ENCODE data around the gene CIRBP.
"Not testable (repeated sequence)": the region's sequence is repeated elsewhere in the genome, so short reads cannot be mapped to it uniquely, and the experiment has no call there.

The CIRBP gene

DNA sequence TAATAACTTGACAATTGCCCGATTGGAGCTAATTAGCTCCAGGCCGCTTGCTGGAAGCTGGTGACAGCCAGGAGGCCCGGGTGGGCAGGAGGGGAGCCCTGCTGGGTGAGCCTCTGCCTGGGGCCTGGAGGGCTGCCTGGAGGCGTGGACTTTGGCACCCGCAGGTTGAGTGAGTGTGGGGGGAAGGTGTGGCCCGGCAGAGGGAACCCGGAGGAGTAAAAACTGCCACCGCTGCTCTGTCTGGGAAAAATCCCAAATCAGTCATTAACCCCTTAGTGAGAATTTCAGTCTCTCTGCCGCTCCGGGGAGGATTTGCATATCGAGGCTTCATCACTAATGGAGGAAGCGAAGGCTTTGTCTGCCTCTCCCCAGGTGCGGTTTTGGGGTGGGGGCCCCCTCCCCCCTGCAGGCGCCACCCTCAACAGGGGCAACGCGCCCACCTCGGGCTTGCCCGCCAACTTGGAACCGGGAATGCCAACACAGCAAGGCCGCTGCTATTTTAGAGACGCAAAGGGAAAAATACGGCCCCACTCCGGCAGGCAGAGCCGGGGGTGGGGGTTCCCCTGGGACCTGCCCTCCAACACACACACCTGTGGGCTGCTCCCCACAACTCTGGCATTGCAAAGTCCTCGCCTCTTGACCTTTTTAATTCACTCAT lies 22.8 kb downstream of the CIRBP start:
- DNase-seq (ENCODE audit: low spot score), result no peak

DNA sequence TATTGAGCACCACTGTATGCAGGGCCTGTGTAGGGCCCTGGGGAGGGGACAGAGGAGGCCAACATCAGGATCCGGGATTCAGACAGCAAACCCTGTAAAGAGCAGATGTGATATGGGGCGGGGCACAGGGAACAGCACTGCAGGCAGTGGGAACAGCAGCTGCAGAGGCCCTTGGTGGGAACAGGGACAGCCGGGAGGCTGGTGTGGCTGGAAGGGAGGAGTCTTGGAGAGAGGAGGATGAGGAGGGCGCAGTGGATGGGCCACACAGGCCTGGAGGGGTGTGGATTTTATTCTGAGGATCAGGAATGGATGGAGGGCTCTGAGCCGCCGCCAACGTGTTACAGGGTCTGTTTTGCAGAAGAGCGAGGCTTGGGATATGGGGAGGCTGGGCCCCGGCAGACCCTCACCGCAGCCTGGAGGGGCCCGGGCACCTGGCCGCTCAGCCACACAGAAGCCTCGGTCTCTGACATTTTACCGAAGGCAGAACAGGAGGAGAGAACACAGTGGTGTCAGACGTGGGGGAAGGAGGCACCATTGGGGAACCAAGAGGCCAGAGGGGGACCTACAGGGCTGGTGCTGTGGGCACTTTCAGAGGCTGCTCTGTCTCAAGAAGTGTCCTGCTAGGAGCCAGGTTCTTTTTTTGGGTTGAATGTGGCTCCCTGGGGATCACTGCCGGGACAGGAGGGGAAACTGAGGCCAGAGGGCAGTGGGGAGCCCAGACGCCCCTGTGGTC lies 23.5 kb downstream of the CIRBP start:
- no peak for DNase-seq (ENCODE audit: low spot score)

DNA sequence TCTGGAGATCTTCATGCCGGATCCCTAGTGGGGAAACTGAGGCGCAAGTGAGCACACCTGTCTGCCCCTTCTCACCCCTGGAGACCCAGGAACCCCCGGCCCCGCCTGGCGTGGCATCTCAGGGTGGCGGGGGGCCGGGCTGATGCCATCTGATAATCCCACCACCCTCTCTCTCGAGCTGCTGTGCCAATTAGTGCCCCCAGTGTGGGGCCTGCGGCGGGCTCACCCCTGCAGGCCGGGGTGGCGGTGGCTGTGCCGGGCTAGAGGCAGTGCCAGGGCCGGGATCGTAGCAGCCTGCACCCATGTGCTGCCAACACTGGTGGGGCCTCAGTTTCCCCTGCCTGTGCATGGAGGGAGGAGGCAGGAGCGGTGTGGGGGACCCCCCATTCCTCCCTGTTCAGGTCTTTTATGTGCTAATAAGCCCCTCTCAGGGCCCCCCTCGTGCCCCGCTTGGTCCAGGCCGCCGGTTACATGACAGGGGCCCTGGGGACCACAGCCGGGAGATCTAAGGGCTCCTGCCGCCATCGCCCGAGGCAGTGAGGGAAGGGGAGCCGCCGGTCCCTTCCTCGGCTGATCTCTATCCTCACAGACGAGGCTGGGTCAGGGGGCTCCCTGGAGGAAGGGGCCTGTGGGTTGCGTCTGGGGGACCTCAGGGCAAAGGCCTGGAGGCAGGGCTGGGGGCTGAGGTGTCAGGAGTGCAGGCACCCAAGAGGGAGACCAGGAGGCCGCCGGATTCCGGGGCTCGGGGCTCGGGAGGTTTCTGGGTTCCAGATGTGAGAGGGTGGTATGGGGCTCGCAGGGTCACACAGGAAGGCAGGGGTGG lies 24.9 kb downstream of the CIRBP start:
- DNase-seq (ENCODE audit: low spot score), result no peak

DNA sequence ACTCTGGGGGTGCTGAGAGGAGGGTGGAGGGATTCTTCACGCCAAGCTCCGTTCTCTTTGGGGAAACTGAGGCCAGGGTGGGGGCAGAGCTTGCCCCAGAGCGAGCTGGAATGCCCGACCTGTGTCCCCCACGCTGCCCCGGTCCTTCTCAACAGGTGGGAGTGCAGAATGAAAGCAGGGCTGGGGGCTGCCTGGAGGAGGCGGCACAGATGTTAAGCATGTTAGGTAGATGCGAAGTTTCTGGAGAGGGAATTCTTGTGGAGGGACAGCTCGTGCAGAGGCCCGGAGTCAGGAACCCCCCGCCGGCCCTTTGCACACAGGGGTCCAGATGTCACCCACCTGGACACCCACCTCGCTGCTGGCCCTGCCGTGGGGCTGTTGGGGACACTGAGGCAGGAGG lies 25.6 kb downstream of the CIRBP start:
- no peak for DNase-seq (ENCODE audit: low spot score)

DNA sequence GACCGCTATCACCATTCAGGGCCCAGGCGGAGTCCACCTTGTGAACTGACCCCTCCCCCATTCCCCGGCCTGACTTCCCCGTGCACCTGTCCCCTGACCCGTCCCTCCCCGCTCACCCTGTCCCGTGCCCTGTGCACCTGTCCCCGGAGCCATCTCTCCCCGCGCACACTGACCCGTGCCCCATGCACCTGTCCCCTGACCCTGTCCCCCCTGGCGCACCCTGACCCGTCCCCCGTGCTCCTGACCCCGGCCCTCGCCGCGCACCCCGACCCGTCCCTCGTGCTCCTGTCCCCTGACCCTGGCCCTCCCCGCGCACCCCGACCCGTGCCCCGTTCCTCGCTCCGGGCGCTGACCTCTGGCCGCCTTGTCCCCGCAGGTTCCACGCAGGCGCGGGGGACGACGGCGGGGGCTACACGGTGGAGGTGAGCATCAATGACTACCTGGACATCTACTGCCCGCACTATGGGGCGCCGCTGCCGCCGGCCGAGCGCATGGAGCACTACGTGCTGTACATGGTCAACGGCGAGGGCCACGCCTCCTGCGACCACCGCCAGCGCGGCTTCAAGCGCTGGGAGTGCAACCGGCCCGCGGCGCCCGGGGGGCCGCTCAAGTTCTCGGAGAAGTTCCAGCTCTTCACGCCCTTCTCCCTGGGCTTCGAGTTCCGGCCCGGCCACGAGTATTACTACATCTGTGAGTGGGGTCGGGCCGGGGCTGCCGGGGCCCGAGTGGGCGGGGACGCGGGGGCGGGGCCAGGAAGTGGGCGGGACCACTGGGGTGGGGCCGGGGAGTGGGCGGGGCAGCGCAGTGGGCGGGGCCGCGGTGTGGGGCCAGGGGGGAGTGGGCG lies 26.3 kb downstream of the CIRBP start:
- peak; percentile 57 for DNase-seq (ENCODE audit: low spot score)

DNA sequence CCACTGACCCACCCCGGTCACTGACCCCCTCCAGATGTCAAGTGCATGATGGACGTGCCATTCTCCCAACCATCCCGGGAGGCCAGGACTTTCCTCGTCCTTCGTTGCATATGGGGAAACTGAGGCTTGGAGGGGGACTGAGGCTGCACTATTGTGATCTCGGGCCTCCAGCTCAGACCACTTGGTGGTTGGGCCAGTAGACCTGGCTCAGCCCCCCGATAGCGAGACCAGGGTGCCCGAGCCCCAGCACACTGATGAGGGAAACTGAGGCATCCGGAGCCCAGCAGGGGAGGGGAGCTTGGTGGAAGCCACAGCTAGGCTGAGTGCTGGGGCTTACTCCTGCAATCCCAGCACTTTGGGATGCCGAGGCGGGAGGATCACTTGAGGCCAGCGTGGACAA lies 26.9 kb downstream of the CIRBP start:
- DNase-seq (ENCODE audit: low spot score), result no peak

DNA sequence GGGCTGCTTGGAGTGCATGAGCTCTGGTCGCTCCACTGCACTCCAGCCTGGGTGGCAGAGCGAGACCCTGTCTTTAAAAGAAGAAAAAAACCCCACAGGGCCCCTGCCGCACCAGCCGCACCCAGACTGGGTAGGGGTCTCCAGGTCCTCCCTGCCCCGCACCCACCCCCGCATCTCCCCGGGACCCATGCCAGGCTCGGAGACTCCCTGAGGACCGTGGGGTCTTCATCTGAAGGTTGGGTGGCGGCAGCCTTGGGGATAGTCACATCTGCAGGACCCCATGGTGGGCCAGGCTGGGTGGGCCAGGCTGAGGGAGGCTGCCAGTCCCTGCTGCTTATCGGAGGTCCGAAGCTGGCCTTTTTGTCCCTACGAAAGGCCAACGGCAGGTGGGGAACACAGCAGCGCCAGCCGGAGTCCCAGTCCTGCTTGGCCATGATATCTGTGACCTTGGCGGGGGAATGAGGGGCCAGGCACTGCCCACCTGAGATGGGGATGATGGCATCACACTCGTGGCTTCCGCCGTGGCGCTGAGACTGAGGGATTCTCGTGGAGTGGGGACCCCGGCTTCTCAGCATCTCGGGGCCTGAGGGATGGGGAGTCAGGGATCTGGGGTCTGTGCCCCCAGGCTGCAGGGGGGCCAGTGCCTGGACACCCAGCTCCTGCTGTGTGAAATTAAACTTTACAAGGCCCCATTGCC lies 27.6 kb downstream of the CIRBP start:
- DNase-seq (ENCODE audit: low spot score), result no peak

DNA sequence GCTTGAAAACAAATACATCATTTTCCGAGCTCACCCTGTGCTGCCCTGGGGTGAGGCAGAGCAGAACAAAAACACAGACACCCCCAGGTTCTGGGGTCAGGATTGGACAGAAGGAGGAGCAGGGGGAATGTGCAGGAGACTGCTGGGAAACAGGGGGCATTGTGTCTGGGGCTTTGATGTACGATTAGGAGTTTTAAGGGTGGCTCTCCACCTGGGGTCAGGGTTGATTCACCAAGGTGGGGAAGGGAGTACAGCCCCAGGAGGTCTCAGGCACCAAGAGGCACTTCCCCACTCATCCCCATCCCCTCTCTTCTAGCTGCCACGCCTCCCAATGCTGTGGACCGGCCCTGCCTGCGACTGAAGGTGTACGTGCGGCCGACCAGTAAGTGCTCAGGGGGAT lies 29.1 kb downstream of the CIRBP start:
- DNase-seq (ENCODE audit: low spot score), result no peak

DNA sequence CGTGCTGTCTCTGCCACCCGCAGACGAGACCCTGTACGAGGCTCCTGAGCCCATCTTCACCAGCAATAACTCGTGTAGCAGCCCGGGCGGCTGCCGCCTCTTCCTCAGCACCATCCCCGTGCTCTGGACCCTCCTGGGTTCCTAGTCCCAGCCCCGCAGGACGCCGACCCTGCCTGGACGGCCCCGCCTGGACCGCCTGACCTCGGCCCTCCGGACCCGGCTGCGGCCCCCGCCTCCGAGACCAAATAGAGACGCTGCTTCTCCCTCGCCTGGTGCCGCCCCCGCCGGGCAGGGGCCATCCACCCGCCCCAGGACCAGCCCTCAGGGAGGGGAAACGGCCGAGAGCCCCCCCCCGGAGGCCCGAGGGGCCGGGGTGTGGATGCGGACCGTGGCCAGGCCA lies 30.7 kb downstream of the CIRBP start:
- no peak for DNase-seq (ENCODE audit: low spot score)

DNA sequence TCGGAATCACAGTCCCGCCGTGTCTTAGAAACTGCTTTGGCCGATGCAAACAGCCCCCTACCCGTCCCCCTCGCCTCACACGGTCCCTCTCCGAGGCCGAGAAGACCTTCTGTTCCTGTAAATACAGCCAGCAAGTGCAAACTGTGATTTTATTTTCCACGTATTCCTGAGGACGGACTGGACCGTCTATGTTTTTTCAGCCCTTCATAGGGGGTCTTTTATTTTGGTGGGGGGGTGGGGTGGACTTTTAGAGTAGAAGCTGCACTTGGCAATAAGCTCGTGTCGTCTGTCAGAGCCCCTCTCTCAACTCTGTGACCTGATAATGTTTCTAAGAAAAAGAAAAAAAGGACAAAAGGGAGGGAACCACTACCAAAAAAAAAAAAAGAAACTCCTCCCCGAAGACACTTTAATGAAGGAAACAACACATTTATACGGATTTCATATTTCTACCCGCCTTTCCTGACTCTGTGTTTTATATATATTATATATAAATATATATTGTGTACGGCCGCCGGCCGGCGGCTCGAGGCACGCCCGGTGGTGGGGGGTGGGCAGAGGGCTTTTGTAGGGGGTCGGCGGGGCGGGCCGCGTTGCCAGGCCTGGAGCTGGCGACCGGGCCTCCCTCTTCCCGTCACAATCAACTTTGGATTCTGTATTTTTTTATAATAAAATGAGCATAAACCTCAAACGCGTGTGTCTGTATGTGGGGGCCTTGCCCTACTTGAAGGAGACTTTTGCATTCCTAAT lies 31.8 kb downstream of the CIRBP start:
- DNase-seq (ENCODE audit: low spot score), result no peak

DNA sequence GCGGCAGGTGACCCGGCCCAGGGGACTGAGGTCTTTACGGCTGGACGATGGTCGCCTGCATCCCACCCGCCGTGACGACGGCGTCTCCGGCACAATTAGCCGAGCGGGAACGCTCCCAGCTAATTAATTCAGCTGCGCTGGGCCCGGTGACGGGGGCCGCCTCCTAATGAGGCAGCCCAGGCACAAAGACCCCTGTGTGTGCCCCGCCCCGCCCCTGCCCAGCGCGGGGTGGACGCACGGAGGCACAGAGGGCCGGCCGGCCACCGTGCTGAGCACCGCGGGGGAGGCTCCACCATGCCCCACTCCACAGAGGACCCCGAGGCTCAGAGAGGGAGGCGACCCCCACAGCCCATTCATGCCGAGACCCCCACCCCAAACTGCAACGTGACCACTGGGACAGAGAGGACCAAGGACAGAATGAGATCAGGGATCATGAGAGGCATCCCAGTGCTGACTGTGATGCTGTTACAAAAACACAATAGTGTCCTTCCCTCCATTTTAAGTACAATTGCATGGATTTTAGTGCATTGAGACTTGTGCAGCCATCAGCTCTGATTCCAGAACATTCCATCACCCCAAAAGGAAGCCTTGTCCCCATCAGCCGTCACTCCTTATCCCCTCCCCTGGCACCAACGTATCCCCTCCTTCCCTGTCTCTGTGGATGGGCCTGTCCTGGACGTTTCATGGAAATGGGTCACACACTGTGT lies 33.6 kb downstream of the CIRBP start:
- no peak for DNase-seq (ENCODE audit: low spot score)

DNA sequence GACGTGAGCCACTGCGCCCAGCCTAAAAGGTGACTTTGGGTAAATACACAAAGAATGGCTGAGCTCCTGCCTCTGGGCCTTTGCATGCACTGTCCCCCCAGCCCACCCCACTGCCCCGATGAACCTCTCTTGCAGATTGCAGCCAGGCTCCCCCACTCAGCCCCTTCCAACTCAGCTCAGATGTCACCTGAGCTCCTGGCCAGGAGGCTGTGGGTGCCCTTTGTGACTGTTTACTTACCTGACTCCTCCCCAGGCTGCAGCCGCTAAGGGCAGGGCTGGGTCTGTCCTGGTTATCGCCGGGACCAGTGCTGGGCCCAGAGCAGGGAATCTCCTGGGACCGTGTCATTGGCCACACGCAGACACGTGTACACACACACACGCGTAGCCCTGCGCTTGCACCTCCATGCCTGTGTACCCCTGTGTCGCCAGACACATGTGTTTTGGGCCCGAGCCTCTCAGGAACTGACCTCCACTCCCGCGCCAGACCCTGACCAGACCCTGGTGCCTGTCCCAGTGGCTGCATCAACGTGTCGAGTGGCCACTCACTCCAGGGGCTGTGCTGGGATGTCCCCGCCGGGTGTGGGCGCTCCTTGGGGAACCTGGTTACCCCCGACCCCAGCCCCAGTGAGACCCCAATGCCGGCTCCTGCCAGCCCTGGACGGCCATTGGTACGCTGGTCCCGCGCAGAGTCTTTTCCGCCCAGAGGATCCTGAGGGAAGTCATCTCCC lies 35.2 kb downstream of the CIRBP start:
- DNase-seq (ENCODE audit: low spot score), result no peak

DNA sequence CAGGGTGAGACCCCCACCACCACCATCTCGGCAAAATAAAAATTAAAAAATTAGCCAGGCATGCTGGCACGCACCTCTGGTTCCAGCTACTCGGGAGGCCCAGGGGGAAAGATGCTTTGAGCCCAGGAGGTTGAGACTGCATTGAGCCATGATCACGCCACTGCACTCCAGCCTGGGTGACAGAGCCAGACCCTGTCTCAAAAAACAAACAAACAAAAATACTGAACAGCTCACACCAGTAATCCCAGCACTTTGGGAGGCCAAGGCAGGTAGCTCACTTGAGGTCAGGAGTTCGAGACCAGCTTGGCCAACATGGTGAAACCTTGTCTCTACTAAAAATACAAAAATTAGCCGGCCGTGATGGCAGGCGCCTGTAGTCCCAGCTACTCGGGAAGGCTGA lies 36.2 kb downstream of the CIRBP start:
- not testable (repeated sequence) for DNase-seq (ENCODE audit: low spot score)

DNA sequence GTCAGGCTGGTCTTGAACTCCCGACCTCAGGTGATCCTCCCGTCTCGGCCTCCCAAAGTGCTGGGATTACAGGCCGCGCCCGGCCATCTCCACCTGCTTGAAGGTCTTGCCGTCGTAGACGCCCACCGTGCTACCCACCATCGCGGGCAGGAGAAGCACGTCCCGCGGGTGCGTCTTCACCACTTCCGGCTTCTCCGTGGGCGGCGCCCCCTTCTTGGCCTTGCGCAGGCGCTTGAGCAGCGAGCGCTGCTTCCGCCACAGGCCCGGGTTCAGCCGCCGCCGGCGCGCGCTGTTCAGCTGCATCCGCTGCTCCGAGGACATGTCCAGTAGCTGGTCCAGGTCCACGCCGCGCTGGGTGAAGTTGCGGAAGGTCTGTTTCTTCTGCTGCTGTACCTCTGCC lies 38.2 kb downstream of the CIRBP start:
- peak; percentile 51 for DNase-seq (ENCODE audit: low spot score)

DNA sequence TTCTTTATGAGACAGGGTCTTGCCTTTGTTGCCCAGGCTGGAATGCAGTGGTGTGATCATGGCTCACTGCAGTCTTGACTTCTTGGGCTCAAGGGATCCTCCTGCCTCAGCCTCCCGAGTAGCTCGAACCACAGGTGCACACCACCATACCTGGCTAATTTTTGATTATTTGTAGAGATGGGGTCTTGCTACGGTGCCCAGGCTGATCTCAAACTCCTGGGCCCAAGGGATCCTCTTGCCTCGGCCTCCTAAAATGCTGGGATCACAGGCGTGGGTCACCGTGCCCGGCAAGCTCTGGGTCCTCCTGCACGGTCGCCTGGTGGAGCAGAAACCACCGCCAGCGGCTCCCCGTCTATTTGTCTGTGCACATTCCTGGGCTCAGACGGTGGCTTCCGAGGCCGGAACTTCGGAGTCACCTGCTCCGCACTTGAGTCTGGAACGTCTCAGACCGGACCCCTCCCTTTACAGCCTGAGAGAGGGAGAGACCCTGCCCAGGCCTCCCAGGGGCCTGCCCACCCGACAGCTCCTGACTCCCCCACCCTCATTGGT lies 38.7 kb downstream of the CIRBP start:
- no peak for DNase-seq (ENCODE audit: low spot score)

DNA sequence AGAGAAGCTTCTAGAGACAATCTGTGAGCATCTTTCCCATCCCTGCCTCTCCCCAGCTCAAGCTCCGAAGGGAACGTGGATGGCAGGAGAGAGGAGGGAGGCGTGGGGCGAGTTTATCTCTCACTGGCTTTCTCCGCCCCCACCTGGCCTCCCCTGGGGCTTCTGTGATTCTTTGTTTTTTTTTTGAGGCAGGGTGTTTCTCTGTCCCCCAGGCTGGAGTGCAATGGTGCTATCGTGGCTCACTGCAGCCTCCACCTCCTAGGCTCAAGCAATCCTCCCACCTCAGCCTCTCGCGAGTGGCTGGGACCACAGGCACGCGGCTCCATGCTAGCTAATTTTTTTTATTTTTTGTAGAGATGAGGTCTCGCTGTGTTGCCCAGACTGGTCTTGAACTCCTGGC lies 39.6 kb downstream of the CIRBP start:
- DNase-seq (ENCODE audit: low spot score), result no peak

DNA sequence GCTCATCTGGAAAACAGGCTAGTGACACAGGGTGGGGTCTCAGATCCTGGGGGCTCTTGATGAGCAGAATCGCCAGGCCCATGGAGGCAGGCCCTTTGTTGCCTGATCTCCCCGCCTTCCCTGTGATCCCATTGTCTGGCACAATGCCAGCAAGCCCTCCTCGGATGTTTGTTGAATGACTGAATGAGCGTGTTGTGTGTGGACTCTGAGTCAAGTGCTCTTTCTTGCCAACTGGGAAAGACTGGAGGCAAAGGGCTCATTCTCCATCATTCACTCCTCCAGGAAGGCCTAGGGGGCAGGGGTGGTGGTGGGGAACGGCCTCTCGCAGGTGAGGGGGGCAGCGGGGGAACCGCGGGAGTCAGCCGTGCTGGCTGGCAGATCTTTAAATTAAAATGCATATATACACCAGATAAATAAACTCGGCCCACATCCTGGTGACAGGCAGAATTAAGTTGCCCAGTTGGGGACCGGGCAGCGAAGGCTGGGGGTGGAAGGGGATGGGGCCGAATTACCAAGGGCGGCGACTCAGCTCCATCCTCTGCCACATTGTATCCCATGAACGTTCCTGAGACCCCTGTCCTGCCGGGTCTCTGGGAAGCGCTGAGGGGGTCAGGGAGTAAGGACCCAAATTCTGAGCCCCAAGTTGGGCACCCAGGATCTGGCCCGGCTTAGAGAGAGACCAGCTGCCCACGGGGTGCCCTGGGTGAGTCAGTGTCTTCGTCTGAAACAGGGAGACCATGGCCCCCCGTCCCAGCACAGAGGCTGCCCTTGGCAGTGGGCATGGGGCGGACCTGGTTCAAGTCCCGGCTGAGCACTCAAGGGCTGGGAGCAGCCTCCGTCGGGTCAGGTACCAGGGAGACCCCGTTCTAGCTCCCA lies 41.1 kb downstream of the CIRBP start:
- no peak for DNase-seq (ENCODE audit: low spot score)

DNA sequence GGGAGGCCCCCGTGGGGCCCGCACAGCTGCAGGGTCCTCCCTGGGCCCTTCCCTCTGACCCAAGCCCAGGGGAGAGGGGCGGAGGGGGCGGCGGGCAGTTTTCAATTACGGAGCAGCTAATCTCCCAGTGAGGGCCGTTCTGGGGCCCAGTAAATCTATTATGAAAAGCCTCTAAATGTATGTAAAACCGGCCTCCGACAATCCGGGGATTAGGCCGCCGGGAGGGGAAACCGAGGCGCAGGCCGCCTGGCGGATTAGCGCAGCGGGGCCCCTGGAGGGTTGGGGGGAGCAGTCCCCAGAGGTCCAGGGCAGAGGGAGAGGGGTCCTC lies 41.7 kb downstream of the CIRBP start:
- no peak for DNase-seq (ENCODE audit: low spot score)

Measured in COLO829 (cell line).